GM20000 (cell line): Measurements from ENCODE around the gene RPL41.

Experiments
- DNase-seq: peaks from one replicate; pipeline ENCODE4 v3.0.0; 2012; ENCODE audit warnings: low spot score
- CTCF ChIP-seq: IDR thresholded peaks from 2 replicates; pipeline ENCODE4 v1.5.1; 2012; ENCODE audit warnings: mild to moderate bottlenecking, control low read depth; ENCODE audit errors: extremely low read depth, missing control alignments

The RPL41 gene

GRCh38 chr12:56087220-56087619 is 29.2 kb upstream of the RPL41 start:
- DNase-seq, result no peak
- no peak for TF ChIP-seq CTCF

GRCh38 chr12:56097738-56098137 is 18.7 kb upstream of the RPL41 start:
- TF ChIP-seq CTCF, result no peak
- DNase-seq, result no peak

GRCh38 chr12:56098592-56098991 is 17.8 kb upstream of the RPL41 start:
- TF ChIP-seq CTCF, result no peak

GRCh38 chr12:56099787-56100186 is 16.6 kb upstream of the RPL41 start:
- DNase-seq, result no peak
- no peak for TF ChIP-seq CTCF

More at GRCh38 chr12:56098592-56098991, 17.8 kb upstream of the RPL41 start:
- no peak for DNase-seq

GRCh38 chr12:56101045-56101444 is 15.4 kb upstream of the RPL41 start:
- TF ChIP-seq CTCF, result no peak
- no peak for DNase-seq

- no peak for DNase-seq
- no peak for TF ChIP-seq CTCF
These were observed 13.8 kb upstream of the RPL41 start for GRCh38 chr12:56102683-56103065.

- TF ChIP-seq CTCF, result no peak
- no peak for DNase-seq
These were observed 13.2 kb upstream of the RPL41 start for GRCh38 chr12:56103066-56103711.
